WTC11 (cell line): ENCODE results near the gene ANXA6. TPM values are rescaled to one million over a fixed set of nuclear protein-coding genes. Genes with fewer than 3 reads are reported as not detected.
A peak's percentile ranks its signal among the peaks of the same experiment; 100 is the strongest.

Experiments used
- ATF1 ChIP-seq: sonication (generic); formaldehyde crosslinking; IDR thresholded peaks from 2 replicates; pipeline ENCODE4 v1.8.1; 2023; ENCODE audit warnings: mild to moderate bottlenecking, moderate library complexity, missing genetic modification reagents
- E2F4 ChIP-seq: sonication (generic); formaldehyde crosslinking; IDR thresholded peaks from 2 replicates; pipeline ENCODE4 v1.8.1; 2022; ENCODE audit warnings: low read depth, mild to moderate bottlenecking, moderate library complexity, missing genetic modification reagents, borderline replicate concordance
- ELF4 ChIP-seq: sonication (generic); formaldehyde crosslinking; IDR thresholded peaks from 2 replicates; pipeline ENCODE4 v1.8.1; 2022; ENCODE audit warnings: low read depth, mild to moderate bottlenecking, moderate library complexity, missing genetic modification reagents
- ETV6 ChIP-seq: sonication (generic); formaldehyde crosslinking; IDR thresholded peaks from 2 replicates; pipeline ENCODE4 v1.8.1; 2022; ENCODE audit warnings: mild to moderate bottlenecking, missing genetic modification reagents
- FOXP4 ChIP-seq: sonication (generic); formaldehyde crosslinking; IDR thresholded peaks from 2 replicates; pipeline ENCODE4 v1.8.0; 2022; ENCODE audit warnings: mild to moderate bottlenecking, missing genetic modification reagents
- GRHL2 ChIP-seq: fragments of 250-450 bp; sonication (Bioruptor Pico); IDR thresholded peaks from 2 replicates; pipeline ENCODE4 v1.8.0; 2022; ENCODE audit warnings: mild to moderate bottlenecking, moderate library complexity; ENCODE audit not compliant: insufficient replicate concordance, severe bottlenecking
- HMGA2 ChIP-seq: fragments of 250-450 bp; sonication (Bioruptor Pico); IDR thresholded peaks from 2 replicates; pipeline ENCODE4 v1.4.0; 2021; ENCODE audit warnings: mild to moderate bottlenecking, moderate library complexity
- JAZF1 ChIP-seq: fragments of 250-450 bp; sonication (Bioruptor Pico); IDR thresholded peaks from 2 replicates; pipeline ENCODE4 v1.9.0; 2021; ENCODE audit warnings: moderate library complexity, mild to moderate bottlenecking, inconsistent platforms
- JUN ChIP-seq: sonication (generic); formaldehyde crosslinking; IDR thresholded peaks from 2 replicates; pipeline ENCODE4 v1.8.0; 2023; ENCODE audit warnings: mild to moderate bottlenecking, missing genetic modification reagents
- MXD4 ChIP-seq: fragments of 250-450 bp; sonication (Bioruptor Pico); IDR thresholded peaks from 2 replicates; pipeline ENCODE4 v1.8.0; 2021; ENCODE audit warnings: mild to moderate bottlenecking, moderate library complexity, borderline replicate concordance
- MYBL2 ChIP-seq: sonication (generic); formaldehyde crosslinking; IDR thresholded peaks from 2 replicates; pipeline ENCODE4 v1.8.1; 2023; ENCODE audit warnings: mild to moderate bottlenecking, moderate library complexity, missing genetic modification reagents
- NFE2L1 ChIP-seq: sonication (generic); formaldehyde crosslinking; IDR thresholded peaks from 2 replicates; pipeline ENCODE4 v1.8.1; 2023; ENCODE audit warnings: missing genetic modification reagents
- NR1H2 ChIP-seq: sonication (generic); formaldehyde crosslinking; IDR thresholded peaks from 2 replicates; pipeline ENCODE4 v1.9.0; 2021; ENCODE audit warnings: mild to moderate bottlenecking, moderate library complexity, missing genetic modification reagents
- NR2C2 ChIP-seq: sonication (generic); formaldehyde crosslinking; IDR thresholded peaks from 2 replicates; pipeline ENCODE4 v1.8.0; 2022; ENCODE audit warnings: mild to moderate bottlenecking, missing genetic modification reagents
- NR3C1 ChIP-seq: sonication (generic); formaldehyde crosslinking; conservative IDR thresholded peaks from 2 replicates; pipeline ENCODE4 v1.8.1; 2023; ENCODE audit warnings: low read depth, mild to moderate bottlenecking, missing genetic modification reagents
- RELA ChIP-seq: sonication (generic); formaldehyde crosslinking; IDR thresholded peaks from 2 replicates; pipeline ENCODE4 v1.8.1; 2022; ENCODE audit warnings: missing genetic modification reagents, mild to moderate bottlenecking, borderline replicate concordance
- RORB ChIP-seq: fragments of 250-450 bp; sonication (Bioruptor Pico); IDR thresholded peaks from 2 replicates; pipeline ENCODE4 v1.9.0; 2021; ENCODE audit warnings: mild to moderate bottlenecking
- SOX15 ChIP-seq: fragments of 250-450 bp; sonication (Bioruptor Pico); IDR thresholded peaks from 2 replicates; pipeline ENCODE4 v1.9.0; 2021; ENCODE audit warnings: mild to moderate bottlenecking
- TP53 ChIP-seq: sonication (generic); formaldehyde crosslinking; IDR thresholded peaks from 2 replicates; pipeline ENCODE4 v1.8.1; 2023; ENCODE audit warnings: mild to moderate bottlenecking, missing genetic modification reagents
- ZBTB21 ChIP-seq: sonication (generic); formaldehyde crosslinking; IDR thresholded peaks from 2 replicates; pipeline ENCODE4 v1.8.1; 2023; ENCODE audit warnings: mild to moderate bottlenecking, missing genetic modification reagents, borderline replicate concordance
- ZMAT4 ChIP-seq: fragments of 250-450 bp; sonication (Bioruptor Pico); IDR thresholded peaks from 2 replicates; pipeline ENCODE4 v1.9.0; 2021; ENCODE audit warnings: mild to moderate bottlenecking
- ZNF121 ChIP-seq: sonication (generic); formaldehyde crosslinking; IDR thresholded peaks from 2 replicates; pipeline ENCODE4 v1.8.0; 2023; ENCODE audit warnings: missing genetic modification reagents
- ZNF138 ChIP-seq: sonication (generic); formaldehyde crosslinking; conservative IDR thresholded peaks from 2 replicates; pipeline ENCODE4 v1.8.1; 2022; ENCODE audit warnings: mild to moderate bottlenecking, moderate library complexity, missing genetic modification reagents
- ZNF425 ChIP-seq: fragments of 250-450 bp; sonication (Bioruptor Pico); conservative IDR thresholded peaks from 2 replicates; pipeline ENCODE4 v1.9.0; 2021; ENCODE audit warnings: mild to moderate bottlenecking
- ZNF671 ChIP-seq: fragments of 250-450 bp; sonication (Bioruptor Pico); IDR thresholded peaks from 2 replicates; pipeline ENCODE4 v1.8.0; 2021; ENCODE audit warnings: mild to moderate bottlenecking
- total RNA-seq: library from RNA; stranded (reverse); gene quantifications from 3 replicates; pipeline ENCODE4 v1.2.3, GENCODE V29; 2021
- TF ChIP-seq, protein P1 (sequence below): sonication (generic); formaldehyde crosslinking; IDR thresholded peaks from 2 replicates; pipeline ENCODE4 v1.8.1; 2022; ENCODE audit warnings: mild to moderate bottlenecking, moderate library complexity, missing genetic modification reagents
- TF ChIP-seq, protein P2 (sequence below): sonication (generic); formaldehyde crosslinking; IDR thresholded peaks from 2 replicates; pipeline ENCODE4 v1.8.1; 2022; ENCODE audit warnings: missing genetic modification reagents, borderline replicate concordance
- TF ChIP-seq, protein P3 (sequence below): sonication (generic); formaldehyde crosslinking; IDR thresholded peaks from 2 replicates; pipeline ENCODE4 v1.8.0; 2022; ENCODE audit warnings: mild to moderate bottlenecking, missing genetic modification reagents
- TF ChIP-seq, protein P4 (sequence below): fragments of 250-450 bp; sonication (Bioruptor Pico); IDR thresholded peaks from 2 replicates; pipeline ENCODE4 v1.9.0; 2021; ENCODE audit warnings: mild to moderate bottlenecking

The ANXA6 gene
- total RNA-seq, 1 experiment from 2014 or later = 92.8 TPM

DNA sequence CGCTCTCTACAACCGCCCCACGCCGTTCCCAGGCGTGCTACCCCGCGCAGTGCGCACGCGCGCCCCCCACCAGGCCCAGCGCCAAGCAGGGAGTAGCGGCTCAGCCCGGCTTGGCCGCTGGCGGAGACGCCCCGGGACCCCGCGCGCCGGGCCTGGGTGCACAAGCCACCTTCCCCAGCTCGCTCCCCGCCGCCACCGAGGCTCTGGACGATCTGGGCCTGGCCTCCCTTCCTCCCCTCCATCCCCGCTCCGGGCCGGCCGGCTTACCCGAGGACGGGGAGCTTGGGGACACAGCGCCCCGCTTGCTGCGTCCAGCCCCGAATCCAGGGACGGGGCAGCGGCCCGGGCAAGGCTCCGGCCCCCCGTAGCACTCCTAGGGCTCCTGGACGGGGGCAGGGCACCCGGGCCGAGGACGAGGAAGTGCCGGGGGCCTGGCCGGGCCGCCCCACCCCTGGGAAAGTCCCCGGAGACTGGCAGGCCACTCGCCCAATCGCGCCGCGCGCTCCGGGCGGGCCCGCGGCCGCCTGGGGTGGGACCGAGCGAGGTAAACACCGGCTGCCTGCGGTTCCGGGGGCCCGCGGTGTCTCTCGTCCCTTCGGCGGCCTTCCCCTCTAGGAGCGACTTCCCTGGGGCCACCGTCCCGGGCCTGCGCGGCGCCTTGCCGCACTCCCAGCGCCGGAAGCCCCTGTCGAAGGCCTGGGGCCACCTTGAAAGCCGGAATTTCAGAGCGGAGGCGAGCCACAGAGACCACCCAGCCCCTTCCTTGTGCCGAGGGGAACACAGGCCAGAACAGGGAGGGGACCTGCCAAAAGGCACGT, 76.8 kb downstream of the ANXA6 start, which contains the start of gene TNIP1 (continued):
- TF ChIP-seq ZNF425 (CRISPR knock-in tag) (no peak), NR1H2 (CRISPR knock-in tag) (no peak), ZNF671 (no peak), NFE2L1 (CRISPR knock-in tag) (no peak), NR2C2 (CRISPR knock-in tag) (no peak), GRHL2 (CRISPR knock-in tag) (no peak), RORB (no peak), ETV6 (CRISPR knock-in tag) (peak; percentile 84), RELA (peak; percentile 50; the same call in 1 of the 2 replicates), MXD4 (CRISPR knock-in tag) (no peak), ZNF121 (CRISPR knock-in tag) (no peak), TP53 (CRISPR knock-in tag) (no peak), JAZF1 (no peak), SOX15 (CRISPR knock-in tag) (no peak), ELF4 (no peak), ZNF138 (no peak), ATF1 (CRISPR knock-in tag) (no peak), ZBTB21 (no peak), JUN (CRISPR knock-in tag) (no peak), ZMAT4 (no peak), FOXP4 (CRISPR knock-in tag) (peak; percentile 72; the same call in 1 of the 2 replicates), HMGA2 (CRISPR knock-in tag) (no peak), MYBL2 (CRISPR knock-in tag) (peak; percentile 81; the same call in 1 of the 2 replicates), E2F4 (CRISPR knock-in tag) (no peak), NR3C1 (CRISPR knock-in tag) (no peak)
- TF ChIP-seq, protein P1, sequence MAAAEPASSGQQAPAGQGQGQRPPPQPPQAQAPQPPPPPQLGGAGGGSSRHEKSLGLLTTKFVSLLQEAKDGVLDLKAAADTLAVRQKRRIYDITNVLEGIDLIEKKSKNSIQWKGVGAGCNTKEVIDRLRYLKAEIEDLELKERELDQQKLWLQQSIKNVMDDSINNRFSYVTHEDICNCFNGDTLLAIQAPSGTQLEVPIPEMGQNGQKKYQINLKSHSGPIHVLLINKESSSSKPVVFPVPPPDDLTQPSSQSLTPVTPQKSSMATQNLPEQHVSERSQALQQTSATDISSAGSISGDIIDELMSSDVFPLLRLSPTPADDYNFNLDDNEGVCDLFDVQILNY = peak; percentile 22; the same call in 1 of the 2 replicates
- TF ChIP-seq, protein P2, sequence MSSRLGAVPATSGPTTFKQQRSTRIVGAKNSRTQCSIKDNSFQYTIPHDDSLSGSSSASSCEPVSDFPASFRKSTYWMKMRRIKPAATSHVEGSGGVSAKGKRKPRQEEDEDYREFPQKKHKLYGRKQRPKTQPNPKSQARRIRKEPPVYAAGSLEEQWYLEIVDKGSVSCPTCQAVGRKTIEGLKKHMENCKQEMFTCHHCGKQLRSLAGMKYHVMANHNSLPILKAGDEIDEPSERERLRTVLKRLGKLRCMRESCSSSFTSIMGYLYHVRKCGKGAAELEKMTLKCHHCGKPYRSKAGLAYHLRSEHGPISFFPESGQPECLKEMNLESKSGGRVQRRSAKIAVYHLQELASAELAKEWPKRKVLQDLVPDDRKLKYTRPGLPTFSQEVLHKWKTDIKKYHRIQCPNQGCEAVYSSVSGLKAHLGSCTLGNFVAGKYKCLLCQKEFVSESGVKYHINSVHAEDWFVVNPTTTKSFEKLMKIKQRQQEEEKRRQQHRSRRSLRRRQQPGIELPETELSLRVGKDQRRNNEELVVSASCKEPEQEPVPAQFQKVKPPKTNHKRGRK (CRISPR knock-in tag) = no peak
- TF ChIP-seq, protein P3, sequence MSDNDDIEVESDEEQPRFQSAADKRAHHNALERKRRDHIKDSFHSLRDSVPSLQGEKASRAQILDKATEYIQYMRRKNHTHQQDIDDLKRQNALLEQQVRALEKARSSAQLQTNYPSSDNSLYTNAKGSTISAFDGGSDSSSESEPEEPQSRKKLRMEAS (CRISPR knock-in tag) = peak; percentile 52; the same call in 1 of the 2 replicates
- TF ChIP-seq, protein P4, sequence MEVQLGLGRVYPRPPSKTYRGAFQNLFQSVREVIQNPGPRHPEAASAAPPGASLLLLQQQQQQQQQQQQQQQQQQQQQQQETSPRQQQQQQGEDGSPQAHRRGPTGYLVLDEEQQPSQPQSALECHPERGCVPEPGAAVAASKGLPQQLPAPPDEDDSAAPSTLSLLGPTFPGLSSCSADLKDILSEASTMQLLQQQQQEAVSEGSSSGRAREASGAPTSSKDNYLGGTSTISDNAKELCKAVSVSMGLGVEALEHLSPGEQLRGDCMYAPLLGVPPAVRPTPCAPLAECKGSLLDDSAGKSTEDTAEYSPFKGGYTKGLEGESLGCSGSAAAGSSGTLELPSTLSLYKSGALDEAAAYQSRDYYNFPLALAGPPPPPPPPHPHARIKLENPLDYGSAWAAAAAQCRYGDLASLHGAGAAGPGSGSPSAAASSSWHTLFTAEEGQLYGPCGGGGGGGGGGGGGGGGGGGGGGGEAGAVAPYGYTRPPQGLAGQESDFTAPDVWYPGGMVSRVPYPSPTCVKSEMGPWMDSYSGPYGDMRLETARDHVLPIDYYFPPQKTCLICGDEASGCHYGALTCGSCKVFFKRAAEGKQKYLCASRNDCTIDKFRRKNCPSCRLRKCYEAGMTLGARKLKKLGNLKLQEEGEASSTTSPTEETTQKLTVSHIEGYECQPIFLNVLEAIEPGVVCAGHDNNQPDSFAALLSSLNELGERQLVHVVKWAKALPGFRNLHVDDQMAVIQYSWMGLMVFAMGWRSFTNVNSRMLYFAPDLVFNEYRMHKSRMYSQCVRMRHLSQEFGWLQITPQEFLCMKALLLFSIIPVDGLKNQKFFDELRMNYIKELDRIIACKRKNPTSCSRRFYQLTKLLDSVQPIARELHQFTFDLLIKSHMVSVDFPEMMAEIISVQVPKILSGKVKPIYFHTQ (CRISPR knock-in tag) = no peak
